HFF-Myc (cell line): ENCODE data around the gene ACTN4.

Experiments
- DNase-seq: peaks from one replicate; pipeline ENCODE4 v3.0.0-alpha.2; 2011; ENCODE audit warnings: low read depth; ENCODE audit errors: extremely low read depth
- H3K4me3 ChIP-seq: replicated peaks from 2 replicates; pipeline ENCODE4 v1.5.1; 2011; ENCODE audit warnings: low read depth, mild to moderate bottlenecking, control low read depth, low read length
- CTCF ChIP-seq: IDR thresholded peaks from 2 replicates; pipeline ENCODE4 v1.5.1; 2012; ENCODE audit warnings: mild to moderate bottlenecking, low read depth, low read length, control low read depth; ENCODE audit errors: missing control alignments

Gene ACTN4

GRCh38 chr19:38691938-38692457 lies 44.5 kb downstream of the ACTN4 start:
- TF ChIP-seq CTCF: no peak

GRCh38 chr19:38692458-38693379 lies 45.3 kb downstream of the ACTN4 start:
- no peak for TF ChIP-seq CTCF
- no peak overlapping the region for H3K4me3 ChIP-seq
- DNase-seq: no peak

More at GRCh38 chr19:38691938-38692457, 44.5 kb downstream of the ACTN4 start:
- DNase-seq: peak; percentile 69
- no peak overlapping the region for H3K4me3 ChIP-seq

GRCh38 chr19:38693380-38694223 lies 46.2 kb downstream of the ACTN4 start:
- no peak overlapping the region for H3K4me3 ChIP-seq
- peak; percentile 58 for DNase-seq
- TF ChIP-seq CTCF: no peak

- H3K4me3 ChIP-seq: no peak overlapping the region
- no peak for DNase-seq
- no peak for TF ChIP-seq CTCF
Measured at GRCh38 chr19:38695317-38695683, 47.9 kb downstream of the ACTN4 start.

- H3K4me3 ChIP-seq: no peak overlapping the region
- no peak for TF ChIP-seq CTCF
- DNase-seq: no peak
Measured at GRCh38 chr19:38695832-38696728, 48.6 kb downstream of the ACTN4 start.

- no peak for TF ChIP-seq CTCF
- DNase-seq: no peak
- no peak overlapping the region for H3K4me3 ChIP-seq
Measured at GRCh38 chr19:38696729-38697055, 49.2 kb downstream of the ACTN4 start.
